OCI-LY3 (cell line): Measurements from ENCODE around the gene ARHGAP23.

ENCODE experiments used
- EZH2phosphoT487 ChIP-seq: fragments of 200-600 bp; shearing (Covaris generic); IDR thresholded peaks from 2 replicates; pipeline ENCODE4 v1.6.1; 2018; ENCODE audit warnings: antibody characterized with exemption, mixed run types, low read depth
- TF ChIP-seq, protein P1 (sequence below): fragments of 200-600, 300-600 bp; sonication (generic); IDR thresholded peaks from 2 replicates; pipeline ENCODE4 v1.5.1; 2014; ENCODE audit warnings: antibody characterized with exemption, low read length, low read depth

DNA sequence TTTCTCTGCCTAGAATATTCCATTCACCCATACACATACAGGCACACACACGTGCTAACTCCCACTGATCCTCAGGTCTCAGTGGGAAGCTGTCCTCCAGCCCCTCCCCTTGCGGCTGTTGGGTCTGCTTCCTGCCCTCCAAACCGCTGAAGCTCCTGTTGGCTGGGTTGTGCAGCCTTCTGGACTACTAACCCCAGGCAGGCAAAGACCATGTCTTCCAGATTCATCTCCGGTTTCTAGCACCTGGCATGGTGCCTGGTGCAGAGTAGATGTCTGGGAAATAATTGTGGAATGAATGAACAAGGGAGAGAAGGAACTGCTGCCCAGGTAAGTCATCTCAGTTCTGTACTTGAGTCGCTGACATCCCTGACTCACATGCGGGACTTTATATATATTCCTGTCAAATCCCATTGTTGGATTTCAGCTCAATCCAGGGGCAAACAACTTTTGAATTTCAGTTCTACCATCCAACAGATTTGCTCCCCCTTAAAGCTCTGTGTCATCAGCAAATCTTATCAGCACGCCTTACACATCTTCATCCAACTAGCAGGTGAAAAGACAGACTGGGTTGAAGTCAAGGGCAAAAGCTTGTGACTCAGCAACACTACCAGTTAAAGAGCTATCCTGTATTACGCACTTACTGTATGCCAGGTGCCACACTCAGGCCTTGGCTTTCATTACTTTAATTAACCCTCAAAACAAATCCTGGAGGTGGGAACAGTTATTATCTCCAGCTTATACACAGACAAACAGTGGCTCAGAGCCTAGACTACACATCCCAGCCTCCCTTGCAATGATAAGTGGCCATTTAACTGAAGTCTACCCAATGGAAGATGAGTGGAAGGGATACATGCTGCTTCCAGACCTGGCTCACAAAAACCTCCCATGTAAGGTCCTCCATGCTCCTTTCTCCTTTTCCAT, 126.4 kb downstream of the ARHGAP23 start:
- TF ChIP-seq, protein P1, sequence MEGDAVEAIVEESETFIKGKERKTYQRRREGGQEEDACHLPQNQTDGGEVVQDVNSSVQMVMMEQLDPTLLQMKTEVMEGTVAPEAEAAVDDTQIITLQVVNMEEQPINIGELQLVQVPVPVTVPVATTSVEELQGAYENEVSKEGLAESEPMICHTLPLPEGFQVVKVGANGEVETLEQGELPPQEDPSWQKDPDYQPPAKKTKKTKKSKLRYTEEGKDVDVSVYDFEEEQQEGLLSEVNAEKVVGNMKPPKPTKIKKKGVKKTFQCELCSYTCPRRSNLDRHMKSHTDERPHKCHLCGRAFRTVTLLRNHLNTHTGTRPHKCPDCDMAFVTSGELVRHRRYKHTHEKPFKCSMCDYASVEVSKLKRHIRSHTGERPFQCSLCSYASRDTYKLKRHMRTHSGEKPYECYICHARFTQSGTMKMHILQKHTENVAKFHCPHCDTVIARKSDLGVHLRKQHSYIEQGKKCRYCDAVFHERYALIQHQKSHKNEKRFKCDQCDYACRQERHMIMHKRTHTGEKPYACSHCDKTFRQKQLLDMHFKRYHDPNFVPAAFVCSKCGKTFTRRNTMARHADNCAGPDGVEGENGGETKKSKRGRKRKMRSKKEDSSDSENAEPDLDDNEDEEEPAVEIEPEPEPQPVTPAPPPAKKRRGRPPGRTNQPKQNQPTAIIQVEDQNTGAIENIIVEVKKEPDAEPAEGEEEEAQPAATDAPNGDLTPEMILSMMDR = no peak
- no peak for TF ChIP-seq EZH2phosphoT487
